ENCODE results near the gene USP46.
A peak's percentile ranks its signal among the peaks of the same experiment; 100 is the strongest.

USP46 gene

DNA sequence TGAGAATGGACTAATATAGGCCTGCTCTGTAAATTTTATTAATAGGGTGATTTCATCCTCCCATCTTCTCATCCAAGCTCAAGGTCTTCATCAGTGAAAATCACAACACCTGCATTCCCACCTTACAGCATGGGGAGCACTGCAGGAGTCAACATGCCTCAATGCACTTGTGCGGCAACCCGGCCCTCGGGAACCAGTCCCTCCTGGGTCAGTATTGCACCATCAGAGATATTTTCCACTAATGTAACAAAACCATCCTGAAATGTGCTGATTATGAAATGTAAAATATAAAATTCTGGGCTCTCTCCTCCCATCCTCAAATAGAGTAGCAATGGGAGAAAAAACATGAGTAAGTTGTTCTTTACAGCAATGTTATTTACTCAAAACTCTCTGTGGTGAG is 13.0 kb downstream of the USP46 start:
- peaks cover 0 to 57% (median 19%) of the 10 kb centered on the region in 4 donors for H3K4me1 ChIP-seq
- no peak for DNase-seq
- no peak overlapping the region for H3K27ac ChIP-seq
- H3K4me3 ChIP-seq: no peak overlapping the region
- no peaks in the 10 kb centered on the region for H3K36me3 ChIP-seq
- no peak for TF ChIP-seq CTCF (IDR thresholded peaks at IDR 0.05)
- H3K27me3 ChIP-seq: no peaks in the 10 kb centered on the region
- no peaks in the 10 kb centered on the region for H3K9me3 ChIP-seq
- intact Hi-C loops (cut with DNase I; ENCODE audit: low total_unique reads): no loop called here

DNA sequence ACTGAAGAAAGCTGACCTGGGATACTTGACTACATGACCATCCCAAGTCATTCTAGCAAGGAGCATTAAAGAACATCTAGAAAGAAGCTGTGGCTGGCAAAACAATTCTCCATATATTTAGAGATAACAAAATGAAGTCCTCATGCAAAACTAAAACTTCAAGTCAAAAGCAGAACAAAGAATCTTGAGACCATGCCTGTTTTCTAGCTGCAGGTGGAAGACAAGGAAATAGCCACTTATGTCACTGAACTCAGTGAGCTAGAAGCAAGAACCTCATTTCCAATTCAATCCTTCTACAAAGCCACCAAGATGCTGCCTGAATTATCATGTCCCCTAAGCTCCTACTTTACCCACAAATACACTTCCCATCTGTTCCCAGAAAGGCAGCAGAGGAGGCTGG is 13.8 kb downstream of the USP46 start:
- no peaks in the 10 kb centered on the region for H3K9me3 ChIP-seq
- H3K4me1 ChIP-seq: peaks cover 0 to 65% (median 24%) of the 10 kb centered on the region in 4 donors
- H3K27me3 ChIP-seq: no peaks in the 10 kb centered on the region
- intact Hi-C loops (cut with DNase I; ENCODE audit: low total_unique reads): no loop called here
- TF ChIP-seq CTCF (IDR thresholded peaks at IDR 0.05): no peak
- no peaks in the 10 kb centered on the region for H3K36me3 ChIP-seq
- no peak overlapping the region for H3K4me3 ChIP-seq
- no peak overlapping the region for H3K27ac ChIP-seq
- DNase-seq: no peak

DNA sequence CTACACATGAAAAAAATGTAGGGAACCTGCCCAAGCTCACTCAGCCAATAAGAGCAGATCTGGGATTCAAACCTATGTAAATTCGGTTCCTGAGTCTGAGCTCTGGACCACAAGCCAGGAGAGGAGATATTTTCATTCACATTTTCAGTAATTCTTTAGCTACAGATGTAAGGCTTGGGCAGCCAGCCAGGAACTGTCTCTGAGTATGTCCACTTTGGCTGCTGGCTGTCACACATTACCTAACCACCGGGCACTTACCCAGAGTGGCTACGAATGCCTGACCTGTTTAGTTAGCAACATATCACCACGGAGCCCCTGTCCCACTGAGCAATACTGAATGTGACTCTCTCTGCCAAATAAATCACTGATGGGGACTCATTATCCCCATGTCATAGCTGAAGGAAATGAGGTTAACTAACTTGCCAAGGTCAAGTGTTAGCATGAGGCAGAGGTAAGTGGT is 15.3 kb downstream of the USP46 start:
- Histone ChIP-seq H3K27ac (peak overlapping the region; percentile 20 to 34), H3K27me3 (no peaks in the 10 kb centered on the region), H3K4me3 (no peak overlapping the region), H3K9me3 (no peaks in the 10 kb centered on the region), H3K4me1 (peaks cover 0 to 68% (median 24%) of the 10 kb centered on the region in 4 donors), H3K36me3 (no peaks in the 10 kb centered on the region)
- peak; percentile 78 to 85 for DNase-seq
- TF ChIP-seq CTCF (IDR thresholded peaks at IDR 0.05): no peak
- intact Hi-C loops (cut with DNase I; ENCODE audit: low total_unique reads): no loop called here

DNA sequence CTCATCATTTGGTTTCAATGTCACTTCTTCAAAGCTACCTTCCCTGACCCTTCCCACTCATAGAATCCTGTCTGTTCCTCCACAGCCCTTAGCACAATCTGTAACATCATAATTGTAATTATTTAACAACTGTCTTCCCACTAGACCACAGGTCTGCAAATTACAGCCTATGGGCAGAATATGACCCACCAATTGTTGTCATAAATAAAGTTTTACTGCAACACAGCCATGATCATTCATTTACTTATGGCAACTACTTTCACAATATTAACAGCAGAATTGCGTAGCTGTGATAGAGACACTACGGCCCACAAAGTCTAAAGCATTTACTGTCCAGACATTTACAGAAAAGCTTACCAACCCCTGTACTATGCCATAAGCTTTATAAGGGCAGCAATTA is 15.9 kb downstream of the USP46 start:
- Histone ChIP-seq H3K36me3 (no peaks in the 10 kb centered on the region), H3K4me1 (peaks cover 0 to 67% (median 24%) of the 10 kb centered on the region in 4 donors), H3K27me3 (no peaks in the 10 kb centered on the region), H3K27ac (peak overlapping the region in 1 of 2 donors; percentile 34), H3K9me3 (no peaks in the 10 kb centered on the region), H3K4me3 (no peak overlapping the region)
- no peak for DNase-seq
- intact Hi-C loops (cut with DNase I; ENCODE audit: low total_unique reads): no loop called here
- TF ChIP-seq CTCF (IDR thresholded peaks at IDR 0.05): no peak

- intact Hi-C loops (cut with DNase I; ENCODE audit: low total_unique reads): no loop called here
- H3K27ac ChIP-seq: peak overlapping the region in 1 of 2 donors; percentile 58
- TF ChIP-seq CTCF (IDR thresholded peaks at IDR 0.05): no peak
These were observed 17.1 kb downstream of the USP46 start for GRCh38 chr4:52641854-52642563.

More at GRCh38 chr4:52641854-52642563, 17.1 kb downstream of the USP46 start:
- Histone ChIP-seq H3K4me3 (no peak overlapping the region), H3K4me1 (peaks cover 0 to 55% (median 24%) of the 10 kb centered on the region in 4 donors), H3K27me3 (no peaks in the 10 kb centered on the region), H3K9me3 (no peaks in the 10 kb centered on the region), H3K36me3 (no peaks in the 10 kb centered on the region)
- no peak for DNase-seq
